Liver (tissue), 9 donors: ENCODE data around the gene SUN2. TPM values are rescaled to one million over a fixed set of nuclear protein-coding genes. Genes with fewer than 3 reads are reported as not detected.

ENCODE experiments used
- DNase-seq: peaks from one replicate; pipeline ENCODE4 v3.0.0-alpha.2; 2017; ENCODE audit warnings: low spot score
- H3K27ac ChIP-seq, 2 donors: one replicate each; pipeline ENCODE4 v1.7.0; 2013; ENCODE audit warnings: inconsistent platforms in 2 of 2, low read length in 2 of 2, control low read depth in 1 of 2, low read depth in 1 of 2, mild to moderate bottlenecking in 1 of 2
- H3K27me3 ChIP-seq, 4 donors: one replicate each; pipeline versions ENCODE4 v1.6.1 to v1.7.0; 2013; ENCODE audit warnings: low read length in 3 of 4, inconsistent platforms in 1 of 4, mild to moderate bottlenecking in 1 of 4, moderate library complexity in 1 of 4; ENCODE audit not compliant: control insufficient read depth in 4 of 4, insufficient read depth in 4 of 4
- H3K36me3 ChIP-seq, 4 donors: one replicate each; pipeline versions ENCODE4 v1.6.1 to v1.7.0; 2013; ENCODE audit warnings: low read length in 3 of 4, mild to moderate bottlenecking in 3 of 4, low read depth in 1 of 4, moderate library complexity in 1 of 4; ENCODE audit not compliant: control insufficient read depth in 4 of 4, insufficient read depth in 3 of 4
- H3K4me1 ChIP-seq, 4 donors: one replicate each; pipeline versions ENCODE4 v1.6.1 to v1.7.0; 2013; ENCODE audit warnings: low read length in 3 of 4, mild to moderate bottlenecking in 3 of 4, moderate library complexity in 1 of 4; ENCODE audit not compliant: control insufficient read depth in 4 of 4, insufficient read depth in 4 of 4
- H3K4me3 ChIP-seq, 3 donors: one replicate each; pipeline versions ENCODE4 v1.6.1 to v1.7.0; 2013; ENCODE audit warnings: low read length in 3 of 3, control low read depth in 1 of 3, low read depth in 1 of 3, mild to moderate bottlenecking in 1 of 3
- H3K9ac ChIP-seq, 2 donors: one replicate each; pipeline ENCODE4 v1.7.0; 2013; ENCODE audit warnings: low read length in 2 of 2, mild to moderate bottlenecking in 2 of 2, moderate library complexity in 2 of 2, control low read depth in 1 of 2, low read depth in 1 of 2
- H3K9me3 ChIP-seq, 4 donors: one replicate each; pipeline versions ENCODE4 v1.6.1 to v1.7.0; 2013; ENCODE audit warnings: low read length in 3 of 4; ENCODE audit not compliant: control insufficient read depth in 4 of 4
- CTCF ChIP-seq: fragments of 150-350 bp; IDR thresholded peaks from 2 replicates; pipeline ENCODE4 v1.5.1; 2017; ENCODE audit warnings: improper control_type of control experiment, low read depth, low read length; ENCODE audit not compliant: missing input control
- EGR1 ChIP-seq, 2 donors: IDR thresholded peaks; 2 replicates each; pipeline ENCODE4 v1.6.1; 2016 to 2018; ENCODE audit warnings: antibody characterized with exemption in 2 of 2, low read depth in 2 of 2
- GABPA ChIP-seq, 2 donors: IDR thresholded peaks in 1 of 2; conservative IDR thresholded peaks in 1 of 2; 2 replicates each; pipeline ENCODE4 v1.6.1; 2016; ENCODE audit warnings: antibody characterized with exemption in 2 of 2, mild to moderate bottlenecking in 1 of 2, moderate library complexity in 1 of 2
- HNF4A ChIP-seq, 2 donors: conservative IDR thresholded peaks; 2 replicates each; pipeline ENCODE4 v1.6.1; 2016; ENCODE audit warnings: antibody characterized with exemption in 2 of 2, mild to moderate bottlenecking in 2 of 2
- JUND ChIP-seq, 2 donors: IDR thresholded peaks; 2 replicates each; pipeline ENCODE4 v1.6.1; 2016; ENCODE audit warnings: antibody characterized with exemption in 2 of 2
- MAX ChIP-seq: IDR thresholded peaks from 2 replicates; pipeline ENCODE4 v1.6.1; 2016; ENCODE audit warnings: antibody characterized with exemption
- NR2F2 ChIP-seq: IDR thresholded peaks from 2 replicates; pipeline ENCODE4 v1.6.1; 2016; ENCODE audit warnings: antibody characterized with exemption
- RAD21 ChIP-seq, 2 donors: IDR thresholded peaks; 2 replicates each; pipeline ENCODE4 v1.6.1; 2016; ENCODE audit warnings: antibody characterized with exemption in 2 of 2, mild to moderate bottlenecking in 2 of 2
- REST ChIP-seq: IDR thresholded peaks from 2 replicates; pipeline ENCODE4 v1.6.1; 2016; ENCODE audit warnings: antibody characterized with exemption, mild to moderate bottlenecking
- RXRA ChIP-seq, 2 donors: IDR thresholded peaks; 2 replicates each; pipeline ENCODE4 v1.6.1; 2017 to 2018; ENCODE audit warnings: antibody characterized with exemption in 2 of 2, mild to moderate bottlenecking in 1 of 2
- ZBTB33 ChIP-seq: IDR thresholded peaks from 2 replicates; pipeline ENCODE4 v1.6.1; 2016; ENCODE audit warnings: antibody characterized with exemption
- WGBS: extraction: QIAGEN DNeasy Blood & Tissue Kit; methylation state at CpG from one replicate; pipeline ENCODE4 v1.1.7; 2013; 5-methylcytosine and 5-hydroxymethylcytosine counted together
- polyA plus RNA-seq, 2 donors: library from polyadenylated mRNA; stranded (reverse) in 1 of 2; unstranded in 1 of 2; fragments of 200-250 nt in 1 of 2; fragments of >200 nt in 1 of 2; fragmentation: Nextera tagmentation in 1 of 2; extraction: Ambion mirVana in 1 of 2; gene quantifications; one replicate each; pipeline versions ENCODE4 v1.2.1 to v1.2.3, GENCODE V29; 2013 to 2015
- total RNA-seq, 2 donors: library from RNA; depleted of rRNA; stranded (reverse); fragments of >200 nt; gene quantifications; one replicate each; pipeline ENCODE4 v1.2.3, GENCODE V29; 2014
- donor health status: healthy.
- donor health status: healthy.
- donor health status: healthy.
- donor health status: healthy.
- donor health status: healthy.

SUN2 gene
- total and polyA plus RNA-seq, 4 donors = 13.1 to 170 (median 81.5) TPM

- no peaks in the 10 kb centered on the region for H3K27me3 ChIP-seq
- TF ChIP-seq JUND (IDR thresholded peaks at IDR 0.05) (no peak), REST (no peak), HNF4A (conservative IDR thresholded peaks at IDR 0.05) (no peak), EGR1 (IDR thresholded peaks at IDR 0.05; ENCODE audit: low read depth in 2 of 2) (no peak), GABPA (IDR thresholded peaks at IDR 0.05 in 1 of 2, conservative IDR thresholded peaks at IDR 0.05 in 1 of 2) (no peak), NR2F2 (no peak)
- H3K9me3 ChIP-seq = no peaks in the 10 kb centered on the region
- 88% methylated on average over 12 of the region's 12 CpGs for WGBS
- H3K36me3 ChIP-seq = no peaks in the 10 kb centered on the region
- H3K4me3 ChIP-seq = no peak overlapping the region
- H3K27ac ChIP-seq = no peak overlapping the region
- H3K9ac ChIP-seq = no peak overlapping the region
- H3K4me1 ChIP-seq = peaks cover 2 to 20% (median 8%) of the 10 kb centered on the region in 4 donors
- no peak for DNase-seq
Measured at GRCh38 chr22:38760477-38761201, 4.8 kb upstream of the SUN2 start.

- H3K27ac ChIP-seq = no peak overlapping the region
- no peak for DNase-seq
- no peak overlapping the region for H3K9ac ChIP-seq
- peaks cover 5 to 23% (median 8%) of the 10 kb centered on the region in 4 donors for H3K4me1 ChIP-seq
- no peaks in the 10 kb centered on the region for H3K9me3 ChIP-seq
- H3K27me3 ChIP-seq = no peaks in the 10 kb centered on the region
- H3K4me3 ChIP-seq = no peak overlapping the region
- no peaks in the 10 kb centered on the region for H3K36me3 ChIP-seq
- TF ChIP-seq RAD21 (IDR thresholded peaks at IDR 0.05) = no peak
- 93% methylated on average over 7 of the region's 7 CpGs for WGBS
Measured at GRCh38 chr22:38759005-38759404, 3.2 kb upstream of the SUN2 start.

GRCh38 chr22:38758276-38758945 lies 2.6 kb upstream of the SUN2 start:
- H3K4me1 ChIP-seq = peaks cover 5 to 29% (median 11%) of the 10 kb centered on the region in 4 donors
- 83% methylated on average over 16 of the region's 16 CpGs for WGBS

More at GRCh38 chr22:38758276-38758945, 2.6 kb upstream of the SUN2 start:
- H3K9ac ChIP-seq = no peak overlapping the region
- TF ChIP-seq REST (no peak), JUND (IDR thresholded peaks at IDR 0.05) (no peak), MAX (no peak), EGR1 (IDR thresholded peaks at IDR 0.05; ENCODE audit: low read depth in 2 of 2) (no peak), RXRA (IDR thresholded peaks at IDR 0.05) (no peak), GABPA (IDR thresholded peaks at IDR 0.05 in 1 of 2, conservative IDR thresholded peaks at IDR 0.05 in 1 of 2) (no peak), HNF4A (conservative IDR thresholded peaks at IDR 0.05) (no peak), CTCF (no peak), ZBTB33 (no peak)
- no peaks in the 10 kb centered on the region for H3K9me3 ChIP-seq
- no peak overlapping the region for H3K4me3 ChIP-seq
- no peaks in the 10 kb centered on the region for H3K27me3 ChIP-seq
- DNase-seq = no peak
- H3K36me3 ChIP-seq = peaks cover 0 to 2% (median 0%) of the 10 kb centered on the region in 4 donors
- H3K27ac ChIP-seq = no peak overlapping the region
